CD4-positive, alpha-beta T cell treated with Interleukin-10 for 1 hour (primary cell): ENCODE measurements around the gene TAF1A.

Experiments
- DNase-seq: peaks from one replicate; pipeline ENCODE4 v3.0.0-alpha.2; 2020

TAF1A gene

GRCh38 chr1:222529916-222530315, 59.8 kb downstream of the TAF1A start:
- no peak for DNase-seq

- no peak for DNase-seq
Observed at GRCh38 chr1:222529181-222529580, 60.6 kb downstream of the TAF1A start.

- no peak for DNase-seq
Observed at GRCh38 chr1:222525951-222526350, 63.8 kb downstream of the TAF1A start.

- no peak for DNase-seq
Observed at GRCh38 chr1:222523852-222524251, 65.9 kb downstream of the TAF1A start.

- DNase-seq, result no peak
Observed at GRCh38 chr1:222522105-222522915, 67.4 kb downstream of the TAF1A start.

GRCh38 chr1:222521299-222522104, 68.2 kb downstream of the TAF1A start:
- DNase-seq, result no peak
